Astrocyte (in vitro differentiated cells and primary cell): ENCODE results near the gene MPST. TPM values are rescaled to one million over a fixed set of nuclear protein-coding genes. Genes with fewer than 3 reads are reported as not detected.

ENCODE experiments used
- DNase-seq: peaks from one replicate; pipeline ENCODE4 v3.0.0-alpha.2; 2010; ENCODE audit warnings: low read depth
- FAIRE-seq: peaks from 2 replicates; lab custom pipeline; 2011; peaks lifted over from hg19 to GRCh38; lab: Jason Lieb, UNC
- H2AFZ ChIP-seq: 2 replicates; pipeline ENCODE4 v1.6.0; 2012; ENCODE audit warnings: low read depth, low read length, inconsistent platforms
- H3K27ac ChIP-seq: 2 replicates; pipeline ENCODE4 v1.5.1; 2011; ENCODE audit warnings: low read depth, low read length, inconsistent platforms
- H3K27me3 ChIP-seq: 2 replicates; pipeline ENCODE4 v1.6.0; 2011; ENCODE audit warnings: low read length, inconsistent platforms; ENCODE audit not compliant: insufficient read depth
- H3K36me3 ChIP-seq: 2 replicates; pipeline ENCODE4 v1.5.1; 2011; ENCODE audit warnings: low read length, inconsistent platforms; ENCODE audit not compliant: insufficient read depth
- H3K4me1 ChIP-seq: 2 replicates; pipeline ENCODE4 v1.5.1; 2011; ENCODE audit warnings: low read length, inconsistent platforms; ENCODE audit not compliant: insufficient read depth
- H3K4me2 ChIP-seq: 2 replicates; pipeline ENCODE4 v1.6.0; 2012; ENCODE audit warnings: low read length, inconsistent platforms
- H3K4me3 ChIP-seq: 2 replicates; pipeline ENCODE4 v1.5.1; 2011; ENCODE audit warnings: low read depth, mild to moderate bottlenecking, low read length, inconsistent platforms; ENCODE audit not compliant: insufficient read depth
- H3K79me2 ChIP-seq: 2 replicates; pipeline ENCODE4 v1.6.0; 2012; ENCODE audit warnings: mild to moderate bottlenecking, low read length, inconsistent platforms; ENCODE audit not compliant: insufficient read depth
- H3K9ac ChIP-seq: 2 replicates; pipeline ENCODE4 v1.6.0; 2012; ENCODE audit warnings: mild to moderate bottlenecking, low read length, inconsistent platforms
- H3K9me3 ChIP-seq: 2 replicates; pipeline ENCODE4 v1.5.1; 2012; ENCODE audit warnings: low read depth, mild to moderate bottlenecking, low read length, inconsistent platforms; ENCODE audit not compliant: insufficient read depth
- H4K20me1 ChIP-seq: 2 replicates; pipeline ENCODE4 v1.6.0; 2012; ENCODE audit warnings: low read length, inconsistent platforms; ENCODE audit not compliant: insufficient read depth
- H3K27ac Mint-ChIP-seq: one replicate; pipeline ENCODE4 v1.8.0; 2021; ENCODE audit warnings: mild to moderate bottlenecking, mixed read lengths; ENCODE audit not compliant: unreplicated experiment
- H3K27me3 Mint-ChIP-seq: one replicate; pipeline ENCODE4 v1.8.0; 2021; ENCODE audit warnings: low read depth, mixed read lengths; ENCODE audit not compliant: unreplicated experiment
- H3K36me3 Mint-ChIP-seq: one replicate; pipeline ENCODE4 v1.8.0; 2021; ENCODE audit warnings: low read depth, mixed read lengths; ENCODE audit not compliant: unreplicated experiment
- H3K4me1 Mint-ChIP-seq: one replicate; pipeline ENCODE4 v1.8.0; 2021; ENCODE audit warnings: low read depth, mixed read lengths; ENCODE audit not compliant: unreplicated experiment
- H3K4me3 Mint-ChIP-seq: one replicate; pipeline ENCODE4 v1.8.0; 2021; ENCODE audit warnings: mild to moderate bottlenecking, moderate library complexity, mixed read lengths; ENCODE audit not compliant: unreplicated experiment
- H3K9me3 Mint-ChIP-seq: one replicate; pipeline ENCODE4 v1.8.0; 2021; ENCODE audit warnings: mild to moderate bottlenecking, mixed read lengths; ENCODE audit not compliant: unreplicated experiment
- EZH2 ChIP-seq: IDR thresholded peaks from 2 replicates; pipeline ENCODE4 v1.6.1; 2012; ENCODE audit warnings: mild to moderate bottlenecking, low read length, inconsistent platforms; ENCODE audit not compliant: insufficient read depth
- total RNA-seq: library from RNA; stranded (reverse); gene quantifications from 2 replicates; pipeline ENCODE4 v1.2.1, GENCODE V29; 2021
- TF ChIP-seq, protein P1 (sequence below): IDR thresholded peaks from 2 replicates; pipeline ENCODE4 v1.5.1; 2011; ENCODE audit warnings: low read depth, mild to moderate bottlenecking, inconsistent platforms, low read length, moderate library complexity; ENCODE audit not compliant: insufficient read depth

MPST gene
- total RNA-seq, 1 donor from 2014 or later = 67.8 TPM

DNA sequence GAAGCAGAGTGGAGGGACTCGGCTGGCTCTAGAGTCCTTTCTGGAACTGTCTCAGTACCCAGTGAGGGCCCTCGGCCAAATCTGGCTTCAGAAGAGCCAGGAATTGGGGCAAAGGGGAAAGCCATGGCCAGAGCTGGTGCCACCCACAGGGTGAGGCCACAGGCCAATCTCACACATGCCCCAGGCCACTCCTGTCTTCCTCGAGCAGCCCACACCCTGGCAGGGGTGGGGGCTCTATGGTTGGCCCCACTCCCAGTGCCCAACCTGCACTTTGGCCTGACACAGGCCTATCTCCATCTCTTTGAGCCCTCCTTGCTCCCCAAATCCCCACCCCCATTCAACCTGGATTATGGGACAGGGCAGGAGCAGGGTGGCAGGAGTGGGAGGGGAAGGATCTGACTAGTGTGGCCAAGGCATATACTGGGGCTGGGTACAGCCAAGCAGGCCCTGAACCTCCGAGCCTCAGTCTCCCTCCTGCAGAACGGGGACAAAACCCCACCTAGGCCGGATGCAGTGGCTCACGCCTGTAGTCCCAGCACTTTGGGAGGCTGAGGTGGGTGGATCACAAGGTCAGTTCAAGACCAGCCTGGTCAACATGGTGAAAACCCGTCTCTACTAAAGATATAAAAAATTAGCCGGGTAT lies 7.2 kb upstream of the MPST start:
- DNase-seq (no peak), FAIRE-seq (no peak)
- Mint-ChIP-seq H3K27me3 (peaks cover 24% of the 10 kb centered on the region), H3K27ac (no peak overlapping the region), H3K9me3 (no peaks in the 10 kb centered on the region), H3K4me1 (peaks cover 5% of the 10 kb centered on the region), H3K4me3 (no peak overlapping the region), H3K36me3 (peaks cover 8% of the 10 kb centered on the region)
- Histone ChIP-seq H3K36me3 (no peaks in the 10 kb centered on the region), H4K20me1 (peaks cover 27% of the 10 kb centered on the region), H3K27ac (no peak overlapping the region), H3K9me3 (no peaks in the 10 kb centered on the region), H3K79me2 (no peaks in the 10 kb centered on the region), H2AFZ (no peak overlapping the region), H3K4me1 (no peaks in the 10 kb centered on the region), H3K9ac (no peak overlapping the region), H3K4me3 (no peak overlapping the region), H3K4me2 (no peak overlapping the region), H3K27me3 (peaks cover 5% of the 10 kb centered on the region)
- no peak for TF ChIP-seq EZH2
- TF ChIP-seq, protein P1, sequence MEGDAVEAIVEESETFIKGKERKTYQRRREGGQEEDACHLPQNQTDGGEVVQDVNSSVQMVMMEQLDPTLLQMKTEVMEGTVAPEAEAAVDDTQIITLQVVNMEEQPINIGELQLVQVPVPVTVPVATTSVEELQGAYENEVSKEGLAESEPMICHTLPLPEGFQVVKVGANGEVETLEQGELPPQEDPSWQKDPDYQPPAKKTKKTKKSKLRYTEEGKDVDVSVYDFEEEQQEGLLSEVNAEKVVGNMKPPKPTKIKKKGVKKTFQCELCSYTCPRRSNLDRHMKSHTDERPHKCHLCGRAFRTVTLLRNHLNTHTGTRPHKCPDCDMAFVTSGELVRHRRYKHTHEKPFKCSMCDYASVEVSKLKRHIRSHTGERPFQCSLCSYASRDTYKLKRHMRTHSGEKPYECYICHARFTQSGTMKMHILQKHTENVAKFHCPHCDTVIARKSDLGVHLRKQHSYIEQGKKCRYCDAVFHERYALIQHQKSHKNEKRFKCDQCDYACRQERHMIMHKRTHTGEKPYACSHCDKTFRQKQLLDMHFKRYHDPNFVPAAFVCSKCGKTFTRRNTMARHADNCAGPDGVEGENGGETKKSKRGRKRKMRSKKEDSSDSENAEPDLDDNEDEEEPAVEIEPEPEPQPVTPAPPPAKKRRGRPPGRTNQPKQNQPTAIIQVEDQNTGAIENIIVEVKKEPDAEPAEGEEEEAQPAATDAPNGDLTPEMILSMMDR = no peak

DNA sequence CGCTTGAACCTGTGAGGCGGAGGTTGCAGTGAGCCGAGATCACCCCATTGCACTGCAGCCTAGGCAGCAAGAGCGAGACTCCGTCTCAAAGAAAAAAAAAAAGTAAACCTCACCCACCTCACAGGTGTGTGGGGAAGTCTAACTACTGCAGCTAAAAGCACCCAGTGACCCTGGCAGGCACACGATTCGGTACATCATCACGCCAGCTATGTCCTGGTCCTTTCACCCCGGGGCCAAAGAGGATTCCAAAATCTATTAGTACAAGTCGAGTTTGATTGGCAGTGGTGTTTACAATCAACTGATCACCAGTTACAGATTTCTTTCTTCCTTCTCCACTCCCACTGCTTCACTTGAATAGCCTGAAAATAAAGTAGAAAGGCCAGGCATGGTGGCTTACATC lies 6.6 kb upstream of the MPST start:
- peaks cover 8% of the 10 kb centered on the region for H3K4me1 Mint-ChIP-seq
- peaks cover 18% of the 10 kb centered on the region for H3K27me3 Mint-ChIP-seq
- H3K4me3 Mint-ChIP-seq = no peak overlapping the region
- Histone ChIP-seq H3K4me3 (no peak overlapping the region), H2AFZ (no peak overlapping the region), H3K27ac (no peak overlapping the region), H3K79me2 (peaks cover 3% of the 10 kb centered on the region), H3K4me1 (no peaks in the 10 kb centered on the region), H3K9ac (no peak overlapping the region), H3K9me3 (no peaks in the 10 kb centered on the region), H4K20me1 (peaks cover 31% of the 10 kb centered on the region), H3K36me3 (no peaks in the 10 kb centered on the region), H3K4me2 (no peak overlapping the region), H3K27me3 (peaks cover 2% of the 10 kb centered on the region)
- H3K27ac Mint-ChIP-seq = no peak overlapping the region
- FAIRE-seq = no peak
- DNase-seq = no peak
- no peak for TF ChIP-seq EZH2
- TF ChIP-seq, protein P1 = no peak
- peaks cover 8% of the 10 kb centered on the region for H3K36me3 Mint-ChIP-seq
- no peaks in the 10 kb centered on the region for H3K9me3 Mint-ChIP-seq

DNA sequence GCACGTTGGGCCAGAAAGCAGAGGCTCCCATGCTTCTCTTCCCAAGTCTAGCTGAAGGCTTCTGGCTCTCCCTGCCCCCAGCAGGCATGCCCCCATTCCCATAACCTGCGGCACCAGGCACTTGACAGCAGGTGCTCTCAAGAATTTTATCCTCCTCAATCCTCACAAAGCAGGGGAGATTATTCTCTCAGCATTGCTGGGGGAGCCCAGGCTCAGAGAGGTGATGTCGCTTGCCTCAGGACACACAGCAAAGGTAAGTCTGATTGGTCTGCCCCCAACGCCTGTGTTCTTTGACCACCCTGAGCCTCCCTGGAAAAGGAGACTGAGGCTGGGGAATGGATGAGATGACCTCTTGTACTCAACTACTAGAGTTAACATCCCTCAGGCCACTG lies 5.1 kb upstream of the MPST start:
- H3K4me3 Mint-ChIP-seq = no peak overlapping the region
- no peak for TF ChIP-seq EZH2
- TF ChIP-seq, protein P1 = no peak
- Histone ChIP-seq H2AFZ (no peak overlapping the region), H3K27me3 (no peaks in the 10 kb centered on the region), H3K4me1 (peaks cover 5% of the 10 kb centered on the region), H3K9ac (no peak overlapping the region), H4K20me1 (peaks cover 40% of the 10 kb centered on the region), H3K4me2 (no peak overlapping the region), H3K27ac (no peak overlapping the region), H3K9me3 (no peaks in the 10 kb centered on the region), H3K79me2 (peaks cover 15% of the 10 kb centered on the region), H3K4me3 (no peak overlapping the region), H3K36me3 (no peaks in the 10 kb centered on the region)
- H3K36me3 Mint-ChIP-seq = peaks cover 8% of the 10 kb centered on the region
- no peak for DNase-seq
- peaks cover 8% of the 10 kb centered on the region for H3K4me1 Mint-ChIP-seq
- no peak for FAIRE-seq
- H3K9me3 Mint-ChIP-seq = no peaks in the 10 kb centered on the region
- no peak overlapping the region for H3K27ac Mint-ChIP-seq
- H3K27me3 Mint-ChIP-seq = peaks cover 5% of the 10 kb centered on the region
